Subcutaneous abdominal adipose tissue (tissue), 5 donors: Measurements from ENCODE around the gene CCDC174.

Experiments
- H3K27ac ChIP-seq: one replicate; pipeline ENCODE4 v1.7.0; 2013; ENCODE audit warnings: low read depth, mild to moderate bottlenecking, inconsistent platforms, low read length, moderate library complexity
- H3K27me3 ChIP-seq, 5 donors: one replicate each; pipeline ENCODE4 v1.7.0; 2013; ENCODE audit warnings: low read length in 5 of 5, inconsistent platforms in 1 of 5; ENCODE audit not compliant: control insufficient read depth in 5 of 5, insufficient read depth in 4 of 5
- H3K36me3 ChIP-seq, 5 donors: one replicate each; pipeline ENCODE4 v1.7.0; 2013; ENCODE audit warnings: low read length in 5 of 5; ENCODE audit not compliant: control insufficient read depth in 5 of 5, insufficient read depth in 5 of 5
- H3K4me1 ChIP-seq, 5 donors: one replicate each; pipeline ENCODE4 v1.7.0; 2013; ENCODE audit warnings: low read length in 5 of 5, mild to moderate bottlenecking in 3 of 5, moderate library complexity in 1 of 5; ENCODE audit not compliant: control insufficient read depth in 5 of 5, insufficient read depth in 5 of 5
- H3K4me3 ChIP-seq, 5 donors: one replicate each; pipeline ENCODE4 v1.7.0; 2013; ENCODE audit warnings: low read length in 5 of 5, low read depth in 1 of 5
- H3K9ac ChIP-seq, 5 donors: one replicate each; pipeline ENCODE4 v1.7.0; 2013; ENCODE audit warnings: low read length in 5 of 5, mild to moderate bottlenecking in 4 of 5, moderate library complexity in 3 of 5
- H3K9me3 ChIP-seq, 5 donors: one replicate each; pipeline ENCODE4 v1.7.0; 2013; ENCODE audit warnings: low read length in 5 of 5; ENCODE audit not compliant: control insufficient read depth in 5 of 5
- donor health status: healthy.
- donor health status: healthy.
- donor health status: healthy.
- donor health status: healthy.
- donor health status: healthy.

CCDC174 gene

GRCh38 chr3:14676881-14677280, 25.3 kb downstream of the CCDC174 start:
- Histone ChIP-seq H3K27ac (no peak overlapping the region), H3K27me3 (no peaks in the 10 kb centered on the region), H3K4me3 (no peak overlapping the region), H3K9ac (no peak overlapping the region), H3K4me1 (peaks cover 3 to 21% (median 11%) of the 10 kb centered on the region in 5 donors), H3K9me3 (peaks cover 0 to 3% (median 0%) of the 10 kb centered on the region in 5 donors), H3K36me3 (peaks cover 6 to 11% (median 11%) of the 10 kb centered on the region in 5 donors)

GRCh38 chr3:14678015-14678503, 26.5 kb downstream of the CCDC174 start:
- Histone ChIP-seq H3K9me3 (peaks cover 0 to 3% (median 0%) of the 10 kb centered on the region in 5 donors), H3K27me3 (no peaks in the 10 kb centered on the region), H3K36me3 (no peaks in the 10 kb centered on the region), H3K27ac (no peak overlapping the region), H3K4me3 (no peak overlapping the region), H3K9ac (no peak overlapping the region), H3K4me1 (peaks cover 1 to 21% (median 11%) of the 10 kb centered on the region in 5 donors)

DNA sequence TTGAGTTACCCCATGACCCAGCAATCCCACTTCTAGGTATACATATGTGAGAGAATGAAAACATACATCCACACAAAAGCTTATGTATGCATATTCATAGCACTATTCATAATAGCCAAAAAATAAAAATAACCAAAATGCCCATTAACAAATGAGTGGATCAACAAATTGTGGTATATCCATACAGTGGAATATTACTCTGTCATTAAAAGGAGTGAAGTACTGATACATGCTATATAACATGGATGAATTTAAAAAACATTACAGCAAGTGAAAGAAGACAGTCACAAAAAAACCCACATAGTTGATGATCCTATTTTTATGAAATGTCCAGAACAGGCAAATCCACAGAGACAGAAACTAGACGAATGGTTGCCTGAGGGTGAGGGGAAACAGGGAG, 28.6 kb downstream of the CCDC174 start:
- H3K27me3 ChIP-seq = no peaks in the 10 kb centered on the region
- peaks cover 1 to 21% (median 11%) of the 10 kb centered on the region in 5 donors for H3K4me1 ChIP-seq
- no peak overlapping the region for H3K4me3 ChIP-seq

GRCh38 chr3:14680716-14681115, 29.2 kb downstream of the CCDC174 start:
- Histone ChIP-seq H3K9me3 (peaks cover 0 to 3% (median 0%) of the 10 kb centered on the region in 5 donors), H3K27me3 (no peaks in the 10 kb centered on the region), H3K27ac (no peak overlapping the region), H3K4me1 (peaks cover 1 to 16% (median 11%) of the 10 kb centered on the region in 5 donors), H3K36me3 (no peaks in the 10 kb centered on the region), H3K9ac (no peak overlapping the region), H3K4me3 (no peak overlapping the region)

More for the DNA sequence above, 28.6 kb downstream of the CCDC174 start:
- peaks cover 0 to 3% (median 0%) of the 10 kb centered on the region in 5 donors for H3K9me3 ChIP-seq
- H3K27ac ChIP-seq = no peak overlapping the region
- H3K9ac ChIP-seq = no peak overlapping the region
- no peaks in the 10 kb centered on the region for H3K36me3 ChIP-seq

GRCh38 chr3:14684447-14684846, 32.9 kb downstream of the CCDC174 start:
- Histone ChIP-seq H3K9me3 (peaks cover 0 to 3% (median 0%) of the 10 kb centered on the region in 5 donors), H3K4me3 (no peak overlapping the region), H3K9ac (no peak overlapping the region), H3K27me3 (no peaks in the 10 kb centered on the region), H3K4me1 (no peaks in the 10 kb centered on the region), H3K27ac (no peak overlapping the region), H3K36me3 (no peaks in the 10 kb centered on the region)

- Histone ChIP-seq H3K27me3 (peaks cover 0 to 1% (median 0%) of the 10 kb centered on the region in 5 donors), H3K9ac (no peak overlapping the region), H3K36me3 (no peaks in the 10 kb centered on the region), H3K4me3 (no peak overlapping the region), H3K9me3 (peaks cover 0 to 3% (median 0%) of the 10 kb centered on the region in 5 donors), H3K27ac (no peak overlapping the region), H3K4me1 (no peaks in the 10 kb centered on the region)
These were observed 33.6 kb downstream of the CCDC174 start for GRCh38 chr3:14685179-14685578.

GRCh38 chr3:14687360-14687759, 35.8 kb downstream of the CCDC174 start:
- Histone ChIP-seq H3K9ac (no peak overlapping the region), H3K4me3 (no peak overlapping the region), H3K9me3 (no peaks in the 10 kb centered on the region), H3K4me1 (no peaks in the 10 kb centered on the region), H3K36me3 (no peaks in the 10 kb centered on the region), H3K27me3 (peaks cover 0 to 8% (median 0%) of the 10 kb centered on the region in 5 donors), H3K27ac (no peak overlapping the region)

- H3K4me3 ChIP-seq = no peak overlapping the region
- no peaks in the 10 kb centered on the region for H3K36me3 ChIP-seq
- peaks cover 0 to 3% (median 0%) of the 10 kb centered on the region in 5 donors for H3K9me3 ChIP-seq
- no peaks in the 10 kb centered on the region for H3K4me1 ChIP-seq
- H3K9ac ChIP-seq = no peak overlapping the region
- H3K27me3 ChIP-seq = peaks cover 0 to 8% (median 0%) of the 10 kb centered on the region in 5 donors
- no peak overlapping the region for H3K27ac ChIP-seq
These were observed 37.0 kb downstream of the CCDC174 start for GRCh38 chr3:14688525-14688924.

DNA sequence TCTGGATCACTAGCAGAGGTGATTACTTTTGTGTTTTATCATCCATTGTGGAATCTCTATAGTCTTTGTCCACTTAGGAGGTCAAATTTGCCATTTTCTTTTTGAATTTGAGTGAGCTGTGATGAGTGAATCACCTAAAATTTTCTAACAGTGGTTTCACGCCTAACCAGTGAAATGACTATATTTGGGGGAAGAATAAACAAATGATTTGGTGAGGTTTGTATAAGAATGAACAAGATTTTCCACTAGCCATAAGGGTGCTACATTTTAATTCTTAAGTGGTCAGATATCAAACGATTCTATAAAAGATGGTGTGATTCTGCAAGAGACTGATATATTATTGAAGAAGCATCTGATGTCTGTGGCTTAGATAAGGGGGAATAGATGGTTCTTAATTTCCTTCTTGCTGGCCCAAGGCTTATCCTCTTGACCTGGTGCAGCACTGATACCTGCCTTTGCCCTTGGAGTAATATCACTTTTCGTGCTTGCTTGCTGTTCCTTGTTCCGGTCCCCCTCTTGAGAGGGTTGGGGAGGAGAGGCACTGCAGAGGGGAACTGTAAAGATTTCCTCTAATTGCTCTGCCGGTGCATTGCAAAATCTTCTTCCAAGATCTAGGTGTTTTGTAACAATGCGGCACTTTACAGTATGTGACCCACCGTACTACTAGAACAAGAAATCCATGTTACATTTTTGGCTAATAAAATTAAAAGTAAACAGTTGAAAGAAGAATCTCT, 37.9 kb downstream of the CCDC174 start:
- peaks cover 0 to 8% (median 0%) of the 10 kb centered on the region in 5 donors for H3K27me3 ChIP-seq
- H3K27ac ChIP-seq = no peak overlapping the region
- H3K36me3 ChIP-seq = no peaks in the 10 kb centered on the region
- H3K9me3 ChIP-seq = peaks cover 0 to 3% (median 0%) of the 10 kb centered on the region in 5 donors
- no peak overlapping the region for H3K9ac ChIP-seq
- no peaks in the 10 kb centered on the region for H3K4me1 ChIP-seq
- H3K4me3 ChIP-seq = no peak overlapping the region

GRCh38 chr3:14691239-14691638, 39.7 kb downstream of the CCDC174 start:
- H3K4me1 ChIP-seq = no peaks in the 10 kb centered on the region
- no peaks in the 10 kb centered on the region for H3K36me3 ChIP-seq
- no peak overlapping the region for H3K27ac ChIP-seq
- H3K4me3 ChIP-seq = no peak overlapping the region
- H3K9ac ChIP-seq = no peak overlapping the region
- H3K9me3 ChIP-seq = peaks cover 0 to 3% (median 0%) of the 10 kb centered on the region in 5 donors
- peaks cover 0 to 8% (median 0%) of the 10 kb centered on the region in 5 donors for H3K27me3 ChIP-seq
